GM12878 (cell line): ENCODE measurements around the gene OR4C3. TPM values are rescaled to one million over a fixed set of nuclear protein-coding genes. Genes with fewer than 3 reads are reported as not detected.
"Not testable (repeated sequence)": the region's sequence is repeated elsewhere in the genome, so short reads cannot be mapped to it uniquely, and the experiment has no call there.

Source experiments
- ATAC-seq: fragments of 200-7000 bp; cut with Tn5 transposase; 3 replicates; pipeline ENCODE4 v1.9.1; 2020; ENCODE audit warnings: mild to moderate bottlenecking, moderate library complexity
- BruUV-seq: library from RNA; stranded (reverse); fragments of 400-500 nt; replicated peaks from 2 replicates; lab custom pipeline; 2021; lab: Mats Ljungman, UMichigan
- CTCF ChIA-PET: fragments of 300-600 bp; sonication (Branson Sonifier 250); formaldehyde crosslinking; extraction: SDS; loops from one replicate; lab custom pipeline; 2021; ENCODE audit warnings: inconsistent platforms; lab: Yijun Ruan, JAX
- POLR2A ChIA-PET: fragments of 350-600 bp; formaldehyde crosslinking; extraction: SDS; loops from one replicate; lab custom pipeline; 2021; ENCODE audit warnings: inconsistent platforms; lab: Charles Lee
- RAD21 ChIA-PET: fragments of 300-600 bp; sonication (Branson Sonifier 250); formaldehyde crosslinking; loops from one replicate; lab custom pipeline; 2023; ENCODE audit warnings: antibody characterized with exemption; ENCODE audit not compliant: unreplicated experiment; lab: Charles Lee
- SMC1A ChIA-PET: fragments of 300-600 bp; sonication (Branson Sonifier 250); formaldehyde crosslinking; loops from one replicate; lab custom pipeline; 2023; ENCODE audit not compliant: unreplicated experiment, uncharacterized antibody; lab: Charles Lee
- DNase-seq: peaks from one replicate; pipeline ENCODE4 v3.0.0-alpha.2; 2011; ENCODE audit warnings: low read depth, low spot score
- FAIRE-seq: peaks from 3 replicates; lab custom pipeline; 2011; peaks lifted over from hg19 to GRCh38; lab: Jason Lieb, UNC
- H2AFZ ChIP-seq: 2 replicates; pipeline ENCODE4 v1.6.0; 2011; ENCODE audit warnings: low read depth, low read length, control low read depth; ENCODE audit not compliant: control insufficient read depth
- H3K27ac ChIP-seq: 2 replicates; pipeline ENCODE4 v1.5.1; 2011; ENCODE audit warnings: control low read depth; ENCODE audit not compliant: control insufficient read depth, insufficient read depth
- H3K27me3 ChIP-seq, 2 experiments: replicated peaks in 1 of 2; 2 replicates each; pipeline versions ENCODE4 v1.6.0 to v1.6.1; 2011; ENCODE audit warnings: low read length in 1 of 2; ENCODE audit not compliant: control insufficient read depth in 2 of 2, insufficient read depth in 2 of 2
- H3K36me3 ChIP-seq, 2 experiments: 2 replicates each; pipeline ENCODE4 v1.5.1; 2011; ENCODE audit warnings: low read length in 1 of 2; ENCODE audit not compliant: control insufficient read depth in 2 of 2, insufficient read depth in 2 of 2
- H3K4me1 ChIP-seq: 2 replicates; pipeline ENCODE4 v1.6.1; 2011; ENCODE audit warnings: mild to moderate bottlenecking, low read length, moderate library complexity, mixed read lengths; ENCODE audit not compliant: control insufficient read depth, insufficient read depth
- H3K4me2 ChIP-seq: 2 replicates; pipeline ENCODE4 v1.6.0; 2011; ENCODE audit warnings: control low read depth; ENCODE audit not compliant: control insufficient read depth, insufficient read depth
- H3K4me3 ChIP-seq: fragments of 200-600 bp; sonication (generic); 2 replicates; pipeline ENCODE4 v1.5.1; 2016
- H3K79me2 ChIP-seq: 2 replicates; pipeline ENCODE4 v1.6.0; 2011; ENCODE audit warnings: low read length; ENCODE audit not compliant: control insufficient read depth, insufficient read depth
- H3K9ac ChIP-seq: 2 replicates; pipeline ENCODE4 v1.8.0; 2011; ENCODE audit warnings: low read length, control low read depth, mixed read lengths; ENCODE audit not compliant: control insufficient read depth, insufficient read depth
- H3K9me3 ChIP-seq: replicated peaks from 3 replicates; pipeline ENCODE4 v1.5.1; 2011; ENCODE audit warnings: mild to moderate bottlenecking, low read length; ENCODE audit not compliant: control insufficient read depth, insufficient read depth
- H4K20me1 ChIP-seq: 2 replicates; pipeline ENCODE4 v1.6.0; 2011; ENCODE audit not compliant: control insufficient read depth, insufficient read depth
- FOXM1 ChIP-seq: IDR thresholded peaks from 2 replicates; pipeline ENCODE4 v1.6.1; 2012; ENCODE audit warnings: low read depth, mild to moderate bottlenecking, inconsistent platforms, low read length, moderate library complexity
- MTA2 ChIP-seq: fragments of 450-650 bp; IDR thresholded peaks from 2 replicates; pipeline ENCODE4 v1.6.1; 2016; ENCODE audit warnings: low read depth, mild to moderate bottlenecking, moderate library complexity
- NR2F1 ChIP-seq: fragments of 450-650 bp; conservative IDR thresholded peaks from 2 replicates; pipeline ENCODE4 v1.6.1; 2017; ENCODE audit warnings: mild to moderate bottlenecking
- RAD21 ChIP-seq: IDR thresholded peaks from 2 replicates; pipeline ENCODE4 v1.6.1; 2011; ENCODE audit warnings: mild to moderate bottlenecking, low read depth, low read length, moderate library complexity; ENCODE audit not compliant: insufficient read depth
- SMC3 ChIP-seq: IDR thresholded peaks from 2 replicates; pipeline ENCODE4 v1.6.1; 2011; ENCODE audit warnings: low read length, improper control_type of control experiment, borderline replicate concordance
- SREBF1 ChIP-seq: IDR thresholded peaks from 2 replicates; pipeline ENCODE4 v1.6.1; 2012; ENCODE audit warnings: mild to moderate bottlenecking, low read length
- WGBS: methylation state at CpG from one replicate; pipeline ENCODE4 v1.1.6; 2016; ENCODE audit warnings: low lambda C conversion rate; ENCODE audit not compliant: insufficient replicate concordance, insufficient coverage; ENCODE audit errors: missing lambda C conversion rate; 5-methylcytosine and 5-hydroxymethylcytosine counted together
- in situ Hi-C: fragments of 300-500 bp; cut with MboI; formaldehyde crosslinking; loops from 9 replicates; pipeline ENCODE4 v1.14.3; 2018; ENCODE audit warnings: mixed read lengths
- intact Hi-C: fragments of 100-400 bp; cut with micrococcal nuclease; formaldehyde crosslinking; loops from one replicate; pipeline ENCODE4 v1.14.2; 2022; ENCODE audit not compliant: unreplicated experiment
- polyA plus RNA-seq, 11 experiments: library from polyadenylated mRNA; depleted of rRNA in 4 of 11; unstranded in 6 of 11; stranded (reverse) in 5 of 11; fragments of >200 nt; fragmentation: Nextera tagmentation in 4 of 11; fragmentation: Illumina TruSeq in 1 of 11; extraction: Ambion mirVana in 4 of 11; extraction: Trizol in 1 of 11; gene quantifications; 1 replicate in 1 of 11; 2 replicates in 10 of 11; pipeline versions ENCODE4 v1.2.1 to v1.2.3, GENCODE V29; 2011 to 2016; ENCODE audit warnings: inconsistent platforms in 2 of 11, missing spikeins in 2 of 11, low read depth in 1 of 11
- total RNA-seq, 4 experiments: library from RNA; depleted of rRNA in 3 of 4; stranded (reverse); fragments of >200 nt in 3 of 4; fragmentation: Illumina TruSeq in 1 of 4; extraction: Trizol in 1 of 4; gene quantifications; 2 replicates each; pipeline versions ENCODE4 v1.2.1 to v1.2.3, GENCODE V29; 2013 to 2021
- TF ChIP-seq, protein P1 (sequence below): IDR thresholded peaks from 2 replicates; pipeline ENCODE4 v1.6.1; 2012; ENCODE audit warnings: low read depth, low read length, improper control_type of control experiment
- TF ChIP-seq, protein P2 (sequence below): fragments of 450-650 bp; IDR thresholded peaks from 2 replicates; pipeline ENCODE4 v1.6.1; 2018; ENCODE audit warnings: borderline replicate concordance, mild to moderate bottlenecking; ENCODE audit not compliant: partially characterized antibody
- TF ChIP-seq, protein P3 (sequence below): fragments of 450-650 bp; IDR thresholded peaks from 2 replicates; pipeline ENCODE4 v1.6.1; 2014; ENCODE audit warnings: mild to moderate bottlenecking
- TF ChIP-seq, protein P4 (sequence below), 3 experiments: IDR thresholded peaks in 2 of 3; conservative IDR thresholded peaks in 1 of 3; 2 replicates each; pipeline ENCODE4 v1.5.1; 2011; ENCODE audit warnings: low read depth in 3 of 3, low read length in 3 of 3, mild to moderate bottlenecking in 3 of 3, control low read depth in 2 of 3, moderate library complexity in 2 of 3, inconsistent platforms in 1 of 3, mixed read lengths in 1 of 3; ENCODE audit not compliant: control insufficient read depth in 2 of 3, insufficient read depth in 1 of 3; ENCODE audit errors: extremely low read depth in 1 of 3
- TF ChIP-seq, protein P5 (sequence below): IDR thresholded peaks from 2 replicates; pipeline ENCODE4 v1.6.1; 2011; ENCODE audit warnings: low read depth, mild to moderate bottlenecking, low read length, moderate library complexity, borderline replicate concordance; ENCODE audit errors: extremely low read depth

OR4C3 gene
- total and polyA plus RNA-seq, 10 of the 15 experiments (the other 5 are each of a cell fraction or from before 2014, with no cell fraction given), result not detected

DNA sequence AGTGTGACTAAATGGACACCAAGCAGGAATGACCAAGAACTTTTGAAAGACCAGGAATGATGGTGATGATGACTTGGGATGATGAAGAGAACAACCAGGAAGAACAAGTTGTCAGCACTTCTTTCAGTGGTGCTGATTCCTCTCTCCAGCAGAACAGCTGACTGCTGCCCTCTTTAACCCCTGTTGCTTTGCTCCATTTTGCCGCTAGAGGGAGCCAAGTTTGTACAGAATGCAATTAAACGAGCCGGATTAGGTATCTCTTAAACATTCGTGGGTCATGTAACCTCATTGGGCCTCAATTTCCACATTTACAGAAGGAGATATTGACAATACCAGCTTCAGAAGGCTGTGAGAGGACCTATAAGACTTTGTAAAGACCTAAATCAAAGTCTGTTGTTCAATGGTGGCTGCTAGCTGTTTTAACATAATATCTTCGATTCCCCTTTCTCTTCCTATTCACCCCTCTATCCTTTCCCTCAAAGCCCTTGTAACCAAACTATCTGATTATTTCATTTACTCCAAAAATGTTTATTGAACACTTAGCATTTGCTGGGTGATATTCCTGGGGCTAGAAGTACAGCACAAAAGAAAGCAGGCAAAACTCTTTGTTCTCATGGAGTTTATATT, 16.8 kb upstream of the OR4C3 start (continued):
- TF ChIP-seq, protein P1, sequence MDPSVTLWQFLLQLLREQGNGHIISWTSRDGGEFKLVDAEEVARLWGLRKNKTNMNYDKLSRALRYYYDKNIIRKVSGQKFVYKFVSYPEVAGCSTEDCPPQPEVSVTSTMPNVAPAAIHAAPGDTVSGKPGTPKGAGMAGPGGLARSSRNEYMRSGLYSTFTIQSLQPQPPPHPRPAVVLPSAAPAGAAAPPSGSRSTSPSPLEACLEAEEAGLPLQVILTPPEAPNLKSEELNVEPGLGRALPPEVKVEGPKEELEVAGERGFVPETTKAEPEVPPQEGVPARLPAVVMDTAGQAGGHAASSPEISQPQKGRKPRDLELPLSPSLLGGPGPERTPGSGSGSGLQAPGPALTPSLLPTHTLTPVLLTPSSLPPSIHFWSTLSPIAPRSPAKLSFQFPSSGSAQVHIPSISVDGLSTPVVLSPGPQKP, result no peak
- TF ChIP-seq, protein P2, sequence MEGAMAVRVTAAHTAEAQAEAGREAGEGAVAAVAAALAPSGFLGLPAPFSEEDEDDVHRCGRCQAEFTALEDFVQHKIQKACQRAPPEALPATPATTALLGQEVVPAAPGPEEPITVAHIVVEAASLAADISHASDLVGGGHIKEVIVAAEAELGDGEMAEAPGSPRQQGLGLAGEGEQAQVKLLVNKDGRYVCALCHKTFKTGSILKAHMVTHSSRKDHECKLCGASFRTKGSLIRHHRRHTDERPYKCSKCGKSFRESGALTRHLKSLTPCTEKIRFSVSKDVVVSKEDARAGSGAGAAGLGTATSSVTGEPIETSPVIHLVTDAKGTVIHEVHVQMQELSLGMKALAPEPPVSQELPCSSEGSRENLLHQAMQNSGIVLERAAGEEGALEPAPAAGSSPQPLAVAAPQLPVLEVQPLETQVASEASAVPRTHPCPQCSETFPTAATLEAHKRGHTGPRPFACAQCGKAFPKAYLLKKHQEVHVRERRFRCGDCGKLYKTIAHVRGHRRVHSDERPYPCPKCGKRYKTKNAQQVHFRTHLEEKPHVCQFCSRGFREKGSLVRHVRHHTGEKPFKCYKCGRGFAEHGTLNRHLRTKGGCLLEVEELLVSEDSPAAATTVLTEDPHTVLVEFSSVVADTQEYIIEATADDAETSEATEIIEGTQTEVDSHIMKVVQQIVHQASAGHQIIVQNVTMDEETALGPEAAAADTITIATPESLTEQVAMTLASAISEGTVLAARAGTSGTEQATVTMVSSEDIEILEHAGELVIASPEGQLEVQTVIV, result no peak
- TF ChIP-seq SREBF1, result no peak
- peak; percentile 65 for TF ChIP-seq SMC3
- no peak for TF ChIP-seq FOXM1
- TF ChIP-seq MTA2, result no peak
- TF ChIP-seq RAD21, result peak; percentile 93
- TF ChIP-seq NR2F1, result peak; percentile 78
- TF ChIP-seq, protein P3, sequence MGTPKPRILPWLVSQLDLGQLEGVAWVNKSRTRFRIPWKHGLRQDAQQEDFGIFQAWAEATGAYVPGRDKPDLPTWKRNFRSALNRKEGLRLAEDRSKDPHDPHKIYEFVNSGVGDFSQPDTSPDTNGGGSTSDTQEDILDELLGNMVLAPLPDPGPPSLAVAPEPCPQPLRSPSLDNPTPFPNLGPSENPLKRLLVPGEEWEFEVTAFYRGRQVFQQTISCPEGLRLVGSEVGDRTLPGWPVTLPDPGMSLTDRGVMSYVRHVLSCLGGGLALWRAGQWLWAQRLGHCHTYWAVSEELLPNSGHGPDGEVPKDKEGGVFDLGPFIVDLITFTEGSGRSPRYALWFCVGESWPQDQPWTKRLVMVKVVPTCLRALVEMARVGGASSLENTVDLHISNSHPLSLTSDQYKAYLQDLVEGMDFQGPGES, result no peak
- TF ChIP-seq, protein P4, sequence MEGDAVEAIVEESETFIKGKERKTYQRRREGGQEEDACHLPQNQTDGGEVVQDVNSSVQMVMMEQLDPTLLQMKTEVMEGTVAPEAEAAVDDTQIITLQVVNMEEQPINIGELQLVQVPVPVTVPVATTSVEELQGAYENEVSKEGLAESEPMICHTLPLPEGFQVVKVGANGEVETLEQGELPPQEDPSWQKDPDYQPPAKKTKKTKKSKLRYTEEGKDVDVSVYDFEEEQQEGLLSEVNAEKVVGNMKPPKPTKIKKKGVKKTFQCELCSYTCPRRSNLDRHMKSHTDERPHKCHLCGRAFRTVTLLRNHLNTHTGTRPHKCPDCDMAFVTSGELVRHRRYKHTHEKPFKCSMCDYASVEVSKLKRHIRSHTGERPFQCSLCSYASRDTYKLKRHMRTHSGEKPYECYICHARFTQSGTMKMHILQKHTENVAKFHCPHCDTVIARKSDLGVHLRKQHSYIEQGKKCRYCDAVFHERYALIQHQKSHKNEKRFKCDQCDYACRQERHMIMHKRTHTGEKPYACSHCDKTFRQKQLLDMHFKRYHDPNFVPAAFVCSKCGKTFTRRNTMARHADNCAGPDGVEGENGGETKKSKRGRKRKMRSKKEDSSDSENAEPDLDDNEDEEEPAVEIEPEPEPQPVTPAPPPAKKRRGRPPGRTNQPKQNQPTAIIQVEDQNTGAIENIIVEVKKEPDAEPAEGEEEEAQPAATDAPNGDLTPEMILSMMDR (IDR thresholded peaks at IDR 0.05 in 2 of 3, conservative IDR thresholded peaks at IDR 0.05 in 1 of 3; ENCODE audit: control insufficient read depth in 2 of 3, extremely low read depth in 1 of 3, insufficient read depth in 1 of 3, low read depth in 3 of 3, low read length in 3 of 3), result peak; percentile 86 to 96 (median 90)
- TF ChIP-seq, protein P5, sequence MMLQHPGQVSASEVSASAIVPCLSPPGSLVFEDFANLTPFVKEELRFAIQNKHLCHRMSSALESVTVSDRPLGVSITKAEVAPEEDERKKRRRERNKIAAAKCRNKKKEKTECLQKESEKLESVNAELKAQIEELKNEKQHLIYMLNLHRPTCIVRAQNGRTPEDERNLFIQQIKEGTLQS, result no peak

DNA sequence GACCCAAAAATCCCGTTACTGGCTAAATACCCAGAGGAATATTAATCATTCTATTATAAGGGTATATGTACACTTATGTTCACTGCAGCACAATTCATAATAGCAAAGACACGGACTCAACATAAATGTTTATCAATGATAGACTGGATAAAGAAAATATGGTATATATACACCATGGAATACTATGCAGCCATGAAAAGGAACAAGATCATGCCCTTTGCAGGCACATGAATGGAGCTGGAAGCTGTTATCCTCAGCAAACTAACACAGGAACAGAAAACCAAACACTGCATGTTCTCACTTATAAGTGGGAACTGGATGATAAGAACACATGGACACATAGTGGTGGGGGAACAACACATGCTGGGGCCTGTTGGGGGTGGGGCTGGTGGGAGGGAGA, 11.1 kb upstream of the OR4C3 start:
- ATAC-seq, DNase-seq, H4K20me1 ChIP-seq, H3K27ac ChIP-seq, H3K4me3 ChIP-seq, H2AFZ ChIP-seq, H3K9ac ChIP-seq, H3K4me2 ChIP-seq, BruUV-seq, intact Hi-C loops, H3K36me3 ChIP-seq, FAIRE-seq, H3K4me1 ChIP-seq, H3K9me3 ChIP-seq, RAD21 ChIA-PET, POLR2A ChIA-PET, CTCF ChIA-PET, H3K79me2 ChIP-seq, H3K27me3 ChIP-seq, SMC1A ChIA-PET: not testable (repeated sequence)
- in situ Hi-C loops, result loop anchor here (25.0 kb wide), 1 partner anchor 376 kb away; no protein-coding TSS in a partner anchor
- 0% methylated on average over 2 of the region's 2 CpGs for WGBS
